Calu3 (cell line): ENCODE measurements around the gene ARHGEF11. TPM values are rescaled to one million over a fixed set of nuclear protein-coding genes. Genes with fewer than 3 reads are reported as not detected.

ENCODE experiments used
- BruUV-seq: library from RNA; stranded (reverse); fragments of 400-500 nt; replicated peaks from 2 replicates; lab custom pipeline; 2021; lab: Mats Ljungman, UMichigan
- CTCF ChIA-PET: fragments of 300-600 bp; sonication (Branson Sonifier 250); formaldehyde crosslinking; loops from one replicate; lab custom pipeline; 2022; ENCODE audit warnings: antibody characterized with exemption; lab: Charles Lee
- DNase-seq: peaks from one replicate; pipeline ENCODE4 v3.0.0; 2022
- H3K27ac Mint-ChIP-seq: one replicate; pipeline ENCODE4 v1.8.0; 2022; ENCODE audit warnings: mixed read lengths; ENCODE audit not compliant: unreplicated experiment
- H3K27me3 Mint-ChIP-seq: one replicate; pipeline ENCODE4 v1.8.0; 2022; ENCODE audit warnings: mixed read lengths; ENCODE audit not compliant: unreplicated experiment
- H3K36me3 Mint-ChIP-seq: one replicate; pipeline ENCODE4 v1.8.0; 2022; ENCODE audit warnings: mild to moderate bottlenecking, moderate library complexity, mixed read lengths; ENCODE audit not compliant: insufficient read depth, unreplicated experiment
- H3K4me1 Mint-ChIP-seq: one replicate; pipeline ENCODE4 v1.8.0; 2022; ENCODE audit warnings: mild to moderate bottlenecking, low read depth, mixed read lengths; ENCODE audit not compliant: unreplicated experiment
- H3K4me3 Mint-ChIP-seq: one replicate; pipeline ENCODE4 v1.8.0; 2022; ENCODE audit warnings: mild to moderate bottlenecking, low read depth, moderate library complexity, mixed read lengths; ENCODE audit not compliant: unreplicated experiment
- H3K9me3 Mint-ChIP-seq: one replicate; pipeline ENCODE4 v1.8.0; 2022; ENCODE audit warnings: low read depth, mixed read lengths; ENCODE audit not compliant: unreplicated experiment
- CTCF ChIP-seq: fragments of 200-600 bp; IDR thresholded peaks from one replicate; pipeline ENCODE4 v1.8.0; 2022; ENCODE audit warnings: antibody characterized with exemption; ENCODE audit not compliant: unreplicated experiment
- intact Hi-C: fragments of 100-400 bp; cut with micrococcal nuclease; formaldehyde crosslinking; loops from one replicate; pipeline ENCODE4 v1.10.0; 2022; ENCODE audit not compliant: unreplicated experiment
- total RNA-seq: library from RNA; stranded (reverse); gene quantifications from 2 replicates; pipeline ENCODE4 v1.2.3, GENCODE V29; 2022

ARHGEF11 gene
- total RNA-seq, 1 experiment from 2014 or later = 44.1 TPM

- CTCF ChIA-PET = no interaction called here
- no peak overlapping the region for H3K4me3 Mint-ChIP-seq
- H3K4me1 Mint-ChIP-seq = peaks cover 8% of the 10 kb centered on the region
- no peak overlapping the region for H3K27ac Mint-ChIP-seq
- intact Hi-C loops = no loop called here
- no peak for TF ChIP-seq CTCF
- H3K36me3 Mint-ChIP-seq = peaks cover 9% of the 10 kb centered on the region
- H3K9me3 Mint-ChIP-seq = no peaks in the 10 kb centered on the region
- H3K27me3 Mint-ChIP-seq = peaks cover 14% of the 10 kb centered on the region
- BruUV-seq = no TSS peak
- DNase-seq = no peak
Observed at GRCh38 chr1:157050836-157051235, 5.3 kb upstream of the ARHGEF11 start.

- Mint-ChIP-seq H3K27me3 (peaks cover 14% of the 10 kb centered on the region), H3K4me1 (peaks cover 36% of the 10 kb centered on the region), H3K4me3 (peak overlapping the region; percentile 81), H3K36me3 (peaks cover 29% of the 10 kb centered on the region), H3K27ac (no peak overlapping the region), H3K9me3 (no peaks in the 10 kb centered on the region)
- CTCF ChIA-PET = no interaction called here
- intact Hi-C loops = no loop called here
- DNase-seq = peak; percentile 19
- BruUV-seq = no TSS peak
- TF ChIP-seq CTCF = no peak
Observed at GRCh38 chr1:157047062-157047410, 1.5 kb upstream of the ARHGEF11 start.

- H3K4me1 Mint-ChIP-seq = peaks cover 52% of the 10 kb centered on the region
- TSS peak; percentile 44 for BruUV-seq
Observed at GRCh38 chr1:157044326-157044725, 1.2 kb downstream of the ARHGEF11 start.

GRCh38 chr1:157043685-157044084, 1.9 kb downstream of the ARHGEF11 start:
- Mint-ChIP-seq H3K4me1 (peaks cover 57% of the 10 kb centered on the region), H3K9me3 (no peaks in the 10 kb centered on the region), H3K27me3 (no peaks in the 10 kb centered on the region), H3K4me3 (peak overlapping the region; percentile 81), H3K36me3 (peaks cover 33% of the 10 kb centered on the region), H3K27ac (peak overlapping the region; percentile 82)
- no peak for DNase-seq
- BruUV-seq = no TSS peak
- CTCF ChIA-PET = no interaction called here
- no peak for TF ChIP-seq CTCF
- intact Hi-C loops = no loop called here

More at GRCh38 chr1:157044326-157044725, 1.2 kb downstream of the ARHGEF11 start:
- Mint-ChIP-seq H3K9me3 (no peaks in the 10 kb centered on the region), H3K36me3 (peaks cover 33% of the 10 kb centered on the region), H3K4me3 (peak overlapping the region; percentile 81), H3K27ac (peak overlapping the region; percentile 82), H3K27me3 (no peaks in the 10 kb centered on the region)
- TF ChIP-seq CTCF = no peak
- DNase-seq = no peak
- CTCF ChIA-PET = interaction anchor here (0.7 to 1.1 kb wide), 3 partner anchors 36 to 161 kb away, joined by 3 to 5 read pairs (median 4); no protein-coding TSS in a partner anchor
- intact Hi-C loops = no loop called here
